Stimulated activated CD4-positive, alpha-beta T cell treated with anti-CD3 and anti-CD28 coated beads, Interleukin-1b, Interleukin-23, amount 100 ng/mL, for 1 hour (primary cell): ENCODE data around the gene MSRB3.

Experiments
- DNase-seq, 2 donors: peaks; one replicate each; pipeline ENCODE4 v3.0.0-alpha.2; 2020; ENCODE audit warnings: low read depth in 2 of 2

MSRB3 gene

GRCh38 chr12:65497660-65498059, 219.2 kb downstream of the MSRB3 start:
- no peak for DNase-seq

- DNase-seq: no peak
These were observed 220.7 kb downstream of the MSRB3 start for GRCh38 chr12:65499167-65499566.

GRCh38 chr12:65500091-65500900, 221.8 kb downstream of the MSRB3 start:
- no peak for DNase-seq

- no peak for DNase-seq
These were observed 222.7 kb downstream of the MSRB3 start for GRCh38 chr12:65501093-65501621.

GRCh38 chr12:65501935-65502334, 223.5 kb downstream of the MSRB3 start:
- DNase-seq: no peak

- DNase-seq: no peak
These were observed 225.9 kb downstream of the MSRB3 start for GRCh38 chr12:65504417-65504816.

GRCh38 chr12:65505386-65506121, 227.1 kb downstream of the MSRB3 start:
- DNase-seq: no peak

GRCh38 chr12:65508276-65509035, 230.0 kb downstream of the MSRB3 start:
- no peak for DNase-seq

- no peak for DNase-seq
These were observed 231.5 kb downstream of the MSRB3 start for GRCh38 chr12:65510007-65510406.

GRCh38 chr12:65510584-65511050, 232.1 kb downstream of the MSRB3 start:
- no peak for DNase-seq

GRCh38 chr12:65511134-65511834, 232.8 kb downstream of the MSRB3 start:
- DNase-seq: no peak

- no peak for DNase-seq
These were observed 233.4 kb downstream of the MSRB3 start for GRCh38 chr12:65511912-65512311.
